ENCODE results near the gene KCTD19.
"Not testable (repeated sequence)": the region's sequence is repeated elsewhere in the genome, so short reads cannot be mapped to it uniquely, and the experiment has no call there.

KCTD19 gene

GRCh38 chr16:67357561-67357960 is 31.0 kb upstream of the KCTD19 start:
- TF ChIP-seq, protein P1, sequence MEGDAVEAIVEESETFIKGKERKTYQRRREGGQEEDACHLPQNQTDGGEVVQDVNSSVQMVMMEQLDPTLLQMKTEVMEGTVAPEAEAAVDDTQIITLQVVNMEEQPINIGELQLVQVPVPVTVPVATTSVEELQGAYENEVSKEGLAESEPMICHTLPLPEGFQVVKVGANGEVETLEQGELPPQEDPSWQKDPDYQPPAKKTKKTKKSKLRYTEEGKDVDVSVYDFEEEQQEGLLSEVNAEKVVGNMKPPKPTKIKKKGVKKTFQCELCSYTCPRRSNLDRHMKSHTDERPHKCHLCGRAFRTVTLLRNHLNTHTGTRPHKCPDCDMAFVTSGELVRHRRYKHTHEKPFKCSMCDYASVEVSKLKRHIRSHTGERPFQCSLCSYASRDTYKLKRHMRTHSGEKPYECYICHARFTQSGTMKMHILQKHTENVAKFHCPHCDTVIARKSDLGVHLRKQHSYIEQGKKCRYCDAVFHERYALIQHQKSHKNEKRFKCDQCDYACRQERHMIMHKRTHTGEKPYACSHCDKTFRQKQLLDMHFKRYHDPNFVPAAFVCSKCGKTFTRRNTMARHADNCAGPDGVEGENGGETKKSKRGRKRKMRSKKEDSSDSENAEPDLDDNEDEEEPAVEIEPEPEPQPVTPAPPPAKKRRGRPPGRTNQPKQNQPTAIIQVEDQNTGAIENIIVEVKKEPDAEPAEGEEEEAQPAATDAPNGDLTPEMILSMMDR (IDR thresholded peaks at IDR 0.05; ENCODE audit: extremely low read depth, insufficient read depth, missing control alignments) = no peak
- in situ Hi-C loops (cut with MboI; ENCODE audit: low pct_unique_long_range_greater_than_20kb, low sequenced_read_pairs, unreplicated experiment) = no loop called here

DNA sequence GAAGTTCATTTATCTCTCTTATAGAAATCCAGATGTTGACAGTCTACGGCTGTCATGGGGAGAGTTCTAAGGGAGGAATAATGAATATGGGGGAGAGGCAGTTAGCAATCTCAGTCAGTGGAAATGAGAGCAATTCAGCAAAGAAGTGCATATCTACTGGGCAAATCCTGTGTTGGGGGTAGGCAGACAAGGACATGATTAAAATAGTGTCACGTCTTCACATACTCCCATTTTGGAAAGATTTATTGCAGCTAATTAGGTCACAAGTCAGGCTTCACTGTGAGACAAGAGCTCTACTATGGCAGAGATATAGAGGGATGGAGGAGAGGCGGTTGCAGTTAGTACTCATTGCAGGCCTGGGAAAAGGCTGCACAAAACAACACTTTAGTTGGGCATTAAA is 29.9 kb upstream of the KCTD19 start:
- TF ChIP-seq, protein P1 (IDR thresholded peaks at IDR 0.05; ENCODE audit: extremely low read depth, insufficient read depth, missing control alignments) = no peak
- in situ Hi-C loops (cut with MboI; ENCODE audit: low pct_unique_long_range_greater_than_20kb, low sequenced_read_pairs, unreplicated experiment) = no loop called here
- no peak for DNase-seq (ENCODE audit: low spot score)

More at GRCh38 chr16:67357561-67357960, 31.0 kb upstream of the KCTD19 start:
- DNase-seq (ENCODE audit: low spot score) = no peak

- in situ Hi-C loops (cut with MboI; ENCODE audit: low pct_unique_long_range_greater_than_20kb, low sequenced_read_pairs, unreplicated experiment); DNase-seq (ENCODE audit: low spot score): not testable (repeated sequence)
These were observed 25.9 kb upstream of the KCTD19 start for GRCh38 chr16:67352463-67352862.

DNA sequence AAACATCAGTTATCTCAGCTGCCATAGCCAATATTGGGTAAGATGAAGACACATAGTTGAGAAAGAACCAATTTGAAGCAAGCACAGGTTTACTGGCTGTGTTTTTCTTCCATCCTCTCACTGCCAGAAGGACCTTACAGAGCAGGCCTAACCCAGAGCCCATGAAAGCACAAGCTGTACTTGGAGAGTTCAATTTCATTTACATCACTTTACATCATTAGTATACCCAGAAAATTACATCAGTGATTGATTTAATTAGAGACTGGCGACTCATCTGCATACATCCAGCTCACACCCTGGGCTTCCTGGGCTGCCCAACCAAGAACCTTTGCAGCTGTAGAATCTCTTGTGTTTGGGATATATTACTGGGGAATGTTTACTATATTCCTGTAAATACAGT is 23.8 kb upstream of the KCTD19 start:
- in situ Hi-C loops (cut with MboI; ENCODE audit: low pct_unique_long_range_greater_than_20kb, low sequenced_read_pairs, unreplicated experiment) = no loop called here

DNA sequence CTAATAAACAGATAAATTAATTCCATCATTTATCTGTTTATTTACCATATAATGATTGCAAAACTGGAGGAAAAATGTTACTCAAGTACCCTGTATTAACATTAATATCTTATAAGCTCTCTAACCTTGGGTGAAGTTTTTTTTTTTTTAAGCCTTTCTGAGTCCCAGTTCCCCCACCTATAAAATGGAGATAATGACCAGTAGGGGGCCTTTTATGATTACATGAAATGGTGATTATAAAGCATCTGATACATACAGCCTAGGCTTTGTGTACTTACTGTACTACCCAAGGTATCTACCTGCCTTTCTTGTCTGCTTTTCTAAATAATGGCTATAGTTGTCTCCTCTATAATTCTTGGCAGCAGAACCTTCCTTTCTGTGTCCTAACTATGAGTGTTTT is 22.6 kb upstream of the KCTD19 start:
- TF ChIP-seq, protein P1 (IDR thresholded peaks at IDR 0.05; ENCODE audit: extremely low read depth, insufficient read depth, missing control alignments) = peak; percentile 34
- no peak for DNase-seq (ENCODE audit: low spot score)

More for the DNA sequence above, 23.8 kb upstream of the KCTD19 start:
- DNase-seq (ENCODE audit: low spot score) = no peak
- TF ChIP-seq, protein P1 (IDR thresholded peaks at IDR 0.05; ENCODE audit: extremely low read depth, insufficient read depth, missing control alignments) = no peak

GRCh38 chr16:67346341-67346740 is 19.8 kb upstream of the KCTD19 start:
- in situ Hi-C loops (cut with MboI; ENCODE audit: low pct_unique_long_range_greater_than_20kb, low sequenced_read_pairs, unreplicated experiment) = no loop called here
- no peak for DNase-seq (ENCODE audit: low spot score)
- TF ChIP-seq, protein P1 (IDR thresholded peaks at IDR 0.05; ENCODE audit: extremely low read depth, insufficient read depth, missing control alignments) = no peak

More for the DNA sequence above, 22.6 kb upstream of the KCTD19 start:
- in situ Hi-C loops (cut with MboI; ENCODE audit: low pct_unique_long_range_greater_than_20kb, low sequenced_read_pairs, unreplicated experiment) = no loop called here

DNA sequence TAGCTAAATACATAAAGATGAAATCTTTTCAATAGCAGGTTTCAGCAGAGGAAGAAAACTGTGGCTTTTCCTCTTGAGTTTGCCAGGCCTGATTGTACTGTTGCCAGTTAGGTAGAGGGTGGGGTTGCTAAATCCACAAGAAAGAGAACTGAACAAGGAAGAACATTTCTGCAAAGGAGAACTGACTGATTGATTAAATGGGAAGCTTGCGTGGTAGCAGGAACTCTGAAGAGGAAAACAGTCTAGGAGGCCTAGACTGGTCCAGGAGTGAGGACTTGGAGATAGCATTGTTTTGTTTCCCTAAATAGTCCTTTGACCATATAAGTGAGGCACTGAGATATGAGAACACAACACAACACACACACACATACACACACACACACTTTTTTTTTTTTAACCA is 18.9 kb upstream of the KCTD19 start:
- DNase-seq (ENCODE audit: low spot score) = no peak
- in situ Hi-C loops (cut with MboI; ENCODE audit: low pct_unique_long_range_greater_than_20kb, low sequenced_read_pairs, unreplicated experiment) = no loop called here
- TF ChIP-seq, protein P1 (IDR thresholded peaks at IDR 0.05; ENCODE audit: extremely low read depth, insufficient read depth, missing control alignments) = no peak
